Endodermal cell (in vitro differentiated cells): ENCODE results near the gene HDAC4. TPM values are rescaled to one million over a fixed set of nuclear protein-coding genes. Genes with fewer than 3 reads are reported as not detected.

Experiments
- DNase-seq: peaks from one replicate; pipeline ENCODE4 v3.0.0-alpha.2; 2017
- H3K27ac ChIP-seq: 2 replicates; pipeline ENCODE4 v1.5.1; 2013; ENCODE audit warnings: mild to moderate bottlenecking, low read depth, low read length, moderate library complexity
- H3K27me3 ChIP-seq: 2 replicates; pipeline ENCODE4 v1.6.1; 2013; ENCODE audit warnings: mild to moderate bottlenecking, low read length, moderate library complexity; ENCODE audit not compliant: insufficient read depth, control insufficient read depth, poor library complexity, severe bottlenecking
- H3K36me3 ChIP-seq: 2 replicates; pipeline ENCODE4 v1.7.0; 2013; ENCODE audit warnings: mild to moderate bottlenecking, low read length, moderate library complexity; ENCODE audit not compliant: control insufficient read depth, insufficient read depth
- H3K4me1 ChIP-seq: one replicate; pipeline ENCODE4 v1.7.0; 2013; ENCODE audit warnings: low read length; ENCODE audit not compliant: control insufficient read depth, insufficient read depth
- H3K4me3 ChIP-seq: 2 replicates; pipeline ENCODE4 v1.5.1; 2013; ENCODE audit warnings: mild to moderate bottlenecking, low read length, moderate library complexity
- H3K9ac ChIP-seq: 2 replicates; pipeline ENCODE4 v1.6.1; 2013; ENCODE audit warnings: mild to moderate bottlenecking, low read length, moderate library complexity; ENCODE audit not compliant: poor library complexity, severe bottlenecking; ENCODE audit errors: extremely low read depth
- H3K9me3 ChIP-seq: 2 replicates; pipeline ENCODE4 v1.6.1; 2013; ENCODE audit warnings: mild to moderate bottlenecking, low read length, moderate library complexity; ENCODE audit not compliant: control insufficient read depth
- H3K27ac Mint-ChIP-seq: 2 replicates; pipeline ENCODE4 v1.8.0; 2020; ENCODE audit warnings: mixed read lengths
- H3K27me3 Mint-ChIP-seq: 2 replicates; pipeline ENCODE4 v1.8.0; 2021; ENCODE audit warnings: mild to moderate bottlenecking, mixed read lengths; ENCODE audit not compliant: insufficient read depth
- H3K36me3 Mint-ChIP-seq: 2 replicates; pipeline ENCODE4 v1.8.0; 2020; ENCODE audit warnings: low read depth, mixed read lengths
- H3K4me1 Mint-ChIP-seq: 2 replicates; pipeline ENCODE4 v1.8.0; 2020; ENCODE audit warnings: mixed read lengths
- H3K4me3 Mint-ChIP-seq: 2 replicates; pipeline ENCODE4 v1.8.0; 2020; ENCODE audit warnings: mild to moderate bottlenecking, moderate library complexity, mixed read lengths
- H3K9me3 Mint-ChIP-seq: 2 replicates; pipeline ENCODE4 v1.8.0; 2020; ENCODE audit warnings: mild to moderate bottlenecking, mixed read lengths
- CTCF ChIP-seq: fragments of 200-600 bp; sonication (generic); conservative IDR thresholded peaks from 2 replicates; pipeline ENCODE4 v1.5.0; 2021; ENCODE audit warnings: antibody characterized with exemption, mild to moderate bottlenecking
- WGBS, 2 experiments: methylation state at CpG; one replicate each; pipeline versions ENCODE4 v1.1.5 to v1.1.7; 2013; ENCODE audit warnings: missing lambda C conversion rate in 2 of 2, mixed read lengths in 1 of 2; ENCODE audit not compliant: insufficient coverage in 1 of 2, insufficient read length in 1 of 2; 5-methylcytosine and 5-hydroxymethylcytosine counted together
- total RNA-seq, 2 donors: library from RNA; stranded (reverse); fragmentation: NEBNext Ultra II Directional in 1 of 2; extraction: Animal tissue kit (Norgen Biotek cat#: 25700) in 1 of 2; gene quantifications; 2 replicates in 1 of 2; 3 replicates in 1 of 2; pipeline ENCODE4 v1.2.1, GENCODE V29; 2021

HDAC4 gene
- total RNA-seq, 2 donors from 2014 or later = 45.7 to 51.2 TPM

GRCh38 chr2:239225871-239226561 is 174.8 kb downstream of the HDAC4 start:
- no peaks in the 10 kb centered on the region for H3K9me3 ChIP-seq
- no peaks in the 10 kb centered on the region for H3K27me3 Mint-ChIP-seq
- no peaks in the 10 kb centered on the region for H3K27me3 ChIP-seq
- peaks cover 17% of the 10 kb centered on the region for H3K4me1 Mint-ChIP-seq
- no peaks in the 10 kb centered on the region for H3K36me3 ChIP-seq
- WGBS, 2 experiments = 89% methylated on average over 3 to 13 of the region's 13 CpGs
- no peaks in the 10 kb centered on the region for H3K9me3 Mint-ChIP-seq
- H3K27ac ChIP-seq = no peak overlapping the region
- no peaks in the 10 kb centered on the region for H3K36me3 Mint-ChIP-seq
- DNase-seq = no peak
- H3K4me3 Mint-ChIP-seq = no peak overlapping the region
- H3K4me1 ChIP-seq = peaks cover 5% of the 10 kb centered on the region
- H3K9ac ChIP-seq = no peak overlapping the region
- H3K27ac Mint-ChIP-seq = no peak overlapping the region
- no peak for TF ChIP-seq CTCF
- no peak overlapping the region for H3K4me3 ChIP-seq

DNA sequence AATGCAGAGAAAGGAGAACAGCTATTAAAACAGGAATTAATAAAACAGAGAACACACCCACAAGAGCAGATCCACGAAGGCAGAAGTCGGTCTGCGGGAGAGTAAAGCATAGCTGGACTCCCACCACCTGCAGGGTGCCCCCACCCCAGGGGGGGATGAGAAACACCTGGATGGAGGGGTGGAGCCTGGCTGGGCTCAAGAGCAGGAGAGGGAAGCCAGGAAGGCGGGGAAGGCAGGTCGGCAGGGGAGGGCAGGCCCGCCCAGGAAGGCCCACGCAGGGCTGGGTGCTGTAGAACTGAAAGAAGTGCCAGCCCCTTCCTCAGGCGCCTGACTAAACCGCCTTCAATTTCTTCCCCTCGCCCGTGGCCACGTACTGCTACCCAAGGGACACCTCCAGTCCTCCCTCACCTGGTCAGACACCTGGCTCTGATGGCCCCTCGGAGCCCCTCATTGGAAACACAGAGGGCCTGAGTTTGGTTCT is 175.4 kb downstream of the HDAC4 start:
- Mint-ChIP-seq H3K27ac (no peak overlapping the region), H3K4me3 (no peak overlapping the region), H3K4me1 (peaks cover 15% of the 10 kb centered on the region), H3K9me3 (no peaks in the 10 kb centered on the region), H3K27me3 (no peaks in the 10 kb centered on the region), H3K36me3 (no peaks in the 10 kb centered on the region)
- no peak for TF ChIP-seq CTCF
- Histone ChIP-seq H3K4me1 (peaks cover 5% of the 10 kb centered on the region), H3K27me3 (no peaks in the 10 kb centered on the region), H3K4me3 (no peak overlapping the region), H3K36me3 (no peaks in the 10 kb centered on the region), H3K9ac (no peak overlapping the region), H3K27ac (no peak overlapping the region), H3K9me3 (no peaks in the 10 kb centered on the region)
- no peak for DNase-seq
- WGBS, 2 experiments = 91 to 92% methylated on average over 7 to 13 of the region's 13 CpGs

DNA sequence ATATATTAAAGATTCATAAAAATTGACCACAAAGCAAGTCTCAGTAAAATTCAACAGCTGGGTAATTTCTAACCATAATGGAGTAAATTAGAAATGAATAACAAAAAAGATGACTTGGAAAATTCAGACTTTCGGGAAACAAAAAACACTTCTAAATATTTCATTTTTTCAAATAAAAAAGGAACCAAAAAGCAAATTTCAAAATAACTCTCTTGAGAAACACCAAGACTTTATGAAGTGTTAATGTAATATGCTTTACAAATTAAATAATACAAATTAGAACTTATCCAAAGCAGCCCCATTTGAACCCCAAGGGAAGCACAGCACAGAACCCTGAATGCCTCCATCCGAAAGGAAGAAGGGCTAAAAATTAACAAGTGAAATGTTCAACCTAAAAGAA is 175.9 kb downstream of the HDAC4 start:
- peaks cover 4% of the 10 kb centered on the region for H3K4me1 ChIP-seq
- no peak overlapping the region for H3K27ac ChIP-seq
- WGBS, 2 experiments = 94% methylated on average over 1 of the region's 2 CpGs; no CpG with 5 or more reads in 1 of the 2 experiments
- Mint-ChIP-seq H3K27me3 (no peaks in the 10 kb centered on the region), H3K4me3 (no peak overlapping the region), H3K4me1 (peaks cover 15% of the 10 kb centered on the region), H3K9me3 (no peaks in the 10 kb centered on the region), H3K36me3 (no peaks in the 10 kb centered on the region), H3K27ac (no peak overlapping the region)
- no peaks in the 10 kb centered on the region for H3K36me3 ChIP-seq
- H3K27me3 ChIP-seq = no peaks in the 10 kb centered on the region
- no peaks in the 10 kb centered on the region for H3K9me3 ChIP-seq
- no peak for DNase-seq
- no peak for TF ChIP-seq CTCF
- H3K9ac ChIP-seq = no peak overlapping the region
- no peak overlapping the region for H3K4me3 ChIP-seq
